GM18858 (cell line): Measurements from ENCODE around the gene NCKAP5.
"Not testable (repeated sequence)": the region's sequence is repeated elsewhere in the genome, so short reads cannot be mapped to it uniquely, and the experiment has no call there.

Experiments
- ATAC-seq: cut with Tn5 transposase; IDR thresholded peaks from one replicate; pipeline ENCODE4 v1.9.1; 2021; ENCODE audit not compliant: unreplicated experiment

The NCKAP5 gene

DNA sequence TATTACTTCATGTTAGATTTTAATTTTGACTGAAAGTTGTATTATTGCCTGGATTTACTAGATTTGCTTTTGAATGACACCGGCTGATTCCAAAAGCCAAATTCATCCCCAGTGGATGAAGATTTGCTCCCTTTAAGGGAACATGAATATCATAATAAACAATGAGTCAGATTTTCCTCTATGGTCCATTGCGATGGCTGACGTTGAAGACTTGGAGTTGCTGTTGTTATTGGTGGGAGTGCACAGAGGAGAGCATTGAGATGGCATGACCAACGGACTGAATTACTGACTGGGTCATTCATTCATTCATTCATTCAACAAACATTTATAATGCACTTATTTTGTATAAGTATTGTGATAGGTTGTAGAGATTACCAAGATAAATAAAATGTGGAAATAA lies 864.9 kb downstream of the NCKAP5 start:
- ATAC-seq, result no peak

DNA sequence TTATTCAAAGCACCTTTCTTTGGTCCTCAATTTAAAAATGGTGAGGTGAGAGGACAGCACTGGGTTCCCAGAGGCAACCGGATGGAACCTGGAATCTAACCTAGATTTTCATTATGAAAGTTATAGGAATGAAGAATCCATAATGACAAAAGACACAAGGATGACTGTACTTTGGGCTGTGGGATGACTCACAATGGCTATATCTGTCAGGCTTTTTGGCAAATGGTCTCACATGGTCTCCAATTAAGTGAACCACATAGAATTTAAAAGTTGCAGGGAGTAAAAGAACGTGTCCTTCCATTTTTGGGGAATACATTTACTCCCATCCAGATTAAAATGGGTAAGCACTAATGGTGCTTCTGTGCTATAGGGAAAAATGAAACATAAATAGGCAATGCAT lies 866.5 kb downstream of the NCKAP5 start:
- ATAC-seq, result no peak

DNA sequence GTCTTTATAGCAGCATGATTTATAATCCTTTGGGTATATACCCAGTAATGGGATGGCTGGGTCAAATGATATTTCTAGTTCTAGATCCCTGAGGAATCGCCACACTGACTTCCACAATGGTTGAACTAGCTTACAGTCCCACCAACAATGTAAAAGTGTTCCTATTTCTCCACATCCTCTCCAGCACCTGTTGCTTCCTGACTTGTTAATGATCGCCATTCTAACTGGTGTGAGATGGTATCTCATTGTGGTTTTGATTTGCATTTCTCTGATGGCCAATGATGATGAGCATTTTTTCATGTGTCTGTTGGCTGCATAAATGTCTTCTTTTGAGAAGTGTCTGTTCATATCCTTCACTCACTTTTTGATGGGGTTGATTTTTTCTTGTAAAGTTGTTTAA lies 868.5 kb downstream of the NCKAP5 start:
- ATAC-seq, result not testable (repeated sequence)

DNA sequence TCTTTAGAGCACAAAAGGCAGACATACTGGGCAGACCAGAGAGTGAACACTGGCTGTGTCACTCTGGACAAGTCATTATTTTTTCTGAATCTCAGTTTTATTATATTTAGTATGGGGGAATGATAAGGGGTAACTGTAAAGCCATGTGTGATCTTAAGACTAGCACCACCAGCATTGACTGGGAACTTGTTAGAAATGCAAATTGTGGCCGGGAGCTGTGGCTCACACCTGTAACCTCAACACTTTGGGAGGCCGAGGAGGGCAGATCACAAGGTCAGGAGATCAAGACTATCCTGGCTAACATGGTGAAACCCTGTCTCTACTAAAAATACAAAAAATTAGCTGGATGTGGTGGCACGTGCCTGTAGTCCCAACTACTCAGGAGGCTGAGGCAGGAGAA lies 869.9 kb downstream of the NCKAP5 start:
- ATAC-seq, result not testable (repeated sequence)

DNA sequence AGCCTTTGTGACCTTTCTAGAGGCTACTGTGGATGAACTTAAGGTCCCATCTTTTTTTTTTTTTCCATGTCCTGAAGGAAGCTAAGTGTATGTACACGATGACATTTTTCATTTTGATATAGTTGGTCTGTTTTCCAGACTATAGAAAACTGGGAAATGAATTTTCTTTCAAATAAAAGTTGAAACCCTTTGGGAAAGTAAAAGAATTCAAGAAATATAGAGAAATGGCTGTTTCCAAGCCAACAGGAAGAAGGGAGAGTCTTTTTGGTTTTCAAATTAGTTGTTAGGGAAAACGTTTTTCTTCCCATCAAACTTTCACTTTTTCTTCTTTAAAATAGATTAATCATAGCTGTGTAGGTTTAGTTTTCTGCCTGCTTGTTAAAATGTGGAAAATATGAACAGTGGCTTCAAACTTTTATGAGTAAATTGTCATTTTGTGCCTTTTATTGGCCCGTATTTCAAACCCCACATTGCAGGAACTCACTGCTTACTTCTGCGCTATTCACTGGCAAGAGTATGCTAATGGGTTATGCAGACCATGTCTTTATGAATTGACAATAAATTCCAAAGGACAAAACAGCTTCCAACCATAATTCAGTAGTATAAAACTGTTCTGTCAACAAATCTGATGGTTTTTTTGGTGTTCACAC lies 870.6 kb downstream of the NCKAP5 start:
- no peak for ATAC-seq

DNA sequence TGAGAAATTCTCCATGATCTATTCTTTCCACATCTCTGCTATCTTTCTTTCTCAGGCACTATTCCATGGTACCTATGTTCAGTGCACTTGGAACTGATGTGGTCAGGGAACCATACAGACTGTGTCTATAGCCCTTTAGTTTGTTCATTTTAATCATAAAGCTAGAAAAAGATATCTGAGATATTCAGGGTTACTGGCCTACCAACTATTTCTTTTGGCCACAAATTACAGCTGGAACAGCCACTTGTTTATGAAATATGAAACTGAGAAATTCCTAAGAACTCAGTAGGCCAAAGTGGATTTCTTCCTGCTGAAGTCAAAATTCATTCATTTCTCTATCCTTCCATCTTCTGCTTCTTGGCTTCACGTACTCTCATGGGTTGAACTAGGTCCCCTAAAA lies 875.4 kb downstream of the NCKAP5 start:
- no peak for ATAC-seq

DNA sequence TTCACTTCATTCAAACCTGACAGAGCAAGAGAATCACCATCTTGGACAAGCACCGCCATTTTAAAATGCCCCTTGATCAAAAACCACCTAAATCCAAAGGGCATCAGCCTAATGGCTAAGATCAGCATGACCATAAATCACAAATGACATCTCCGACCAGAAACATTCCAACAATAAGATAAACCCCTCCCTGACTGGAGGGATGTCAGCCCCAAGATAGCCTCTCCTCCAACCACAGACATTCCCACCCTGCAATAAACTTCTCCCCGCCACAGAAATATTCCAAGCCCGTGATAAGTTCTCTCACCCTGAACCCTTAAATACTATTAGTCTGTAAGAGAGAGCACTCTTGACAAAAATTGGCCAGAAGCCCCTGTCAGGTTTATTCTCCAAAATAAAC lies 876.7 kb downstream of the NCKAP5 start:
- no peak for ATAC-seq

DNA sequence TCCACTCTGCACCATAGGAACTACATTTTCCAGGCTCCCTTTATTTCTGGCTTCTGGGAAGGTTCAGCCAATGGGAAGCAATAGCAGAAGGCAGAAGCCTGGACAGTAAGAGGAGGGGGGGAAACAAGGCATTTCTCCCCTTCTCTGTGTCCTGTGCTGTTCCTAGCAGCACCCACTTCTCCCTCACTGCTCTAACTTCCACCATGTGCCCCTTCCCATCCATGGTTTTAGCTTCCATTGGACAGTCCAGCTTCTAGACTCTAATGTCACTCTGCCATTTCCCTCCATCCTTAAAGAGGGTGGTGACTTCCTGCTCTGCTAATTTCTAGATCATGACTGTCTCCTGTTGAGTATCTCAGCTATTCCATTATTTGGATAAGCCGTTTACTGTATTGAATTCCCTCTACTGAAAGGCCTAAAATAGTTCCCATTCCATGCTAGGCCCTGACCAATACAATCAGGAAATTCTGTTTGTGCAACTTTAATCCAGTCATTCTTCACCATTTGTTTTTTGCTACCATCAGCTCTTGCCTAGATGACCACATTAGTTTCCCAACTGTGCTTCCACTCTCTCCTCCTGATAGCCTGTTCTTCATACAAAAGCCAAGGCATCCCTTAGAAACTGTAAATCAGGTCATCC lies 877.5 kb downstream of the NCKAP5 start:
- no peak for ATAC-seq

DNA sequence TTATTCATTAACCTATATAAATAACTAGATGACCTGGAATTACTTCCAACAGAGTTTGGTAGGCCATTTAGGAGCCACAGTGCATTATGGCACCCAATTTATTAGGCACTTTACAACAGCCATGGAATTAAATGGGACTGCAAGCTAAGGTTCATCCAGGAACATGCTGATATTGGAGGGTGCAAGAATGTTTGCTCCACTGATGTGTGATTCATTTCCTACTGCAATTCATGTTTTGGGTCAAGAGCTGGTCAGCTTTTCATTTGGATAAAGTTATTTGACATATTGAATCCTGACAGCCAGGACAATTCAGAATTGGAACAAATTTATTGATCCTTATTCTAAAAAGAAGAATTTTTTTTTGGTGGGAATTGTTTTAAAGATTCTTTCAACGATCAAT lies 886.5 kb downstream of the NCKAP5 start:
- no peak for ATAC-seq

DNA sequence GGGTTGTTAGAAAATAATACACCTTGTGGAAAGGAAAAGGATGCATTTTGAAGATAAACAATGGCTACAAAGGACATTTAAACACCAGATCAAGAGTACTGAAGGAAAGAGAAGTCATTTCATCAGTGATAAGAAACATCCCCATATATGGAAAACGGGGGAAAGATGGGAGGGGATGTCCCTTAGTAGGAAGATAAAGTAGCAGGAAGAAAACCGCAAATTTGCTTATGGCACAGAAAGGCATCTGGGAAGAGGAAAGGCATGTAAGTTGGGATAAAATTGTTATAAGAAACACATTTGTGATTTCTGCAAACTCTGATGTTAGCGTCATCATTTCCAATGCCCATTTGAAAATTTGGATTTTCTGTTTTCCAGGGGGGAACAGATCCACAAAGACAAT lies 887.7 kb downstream of the NCKAP5 start:
- no peak for ATAC-seq

DNA sequence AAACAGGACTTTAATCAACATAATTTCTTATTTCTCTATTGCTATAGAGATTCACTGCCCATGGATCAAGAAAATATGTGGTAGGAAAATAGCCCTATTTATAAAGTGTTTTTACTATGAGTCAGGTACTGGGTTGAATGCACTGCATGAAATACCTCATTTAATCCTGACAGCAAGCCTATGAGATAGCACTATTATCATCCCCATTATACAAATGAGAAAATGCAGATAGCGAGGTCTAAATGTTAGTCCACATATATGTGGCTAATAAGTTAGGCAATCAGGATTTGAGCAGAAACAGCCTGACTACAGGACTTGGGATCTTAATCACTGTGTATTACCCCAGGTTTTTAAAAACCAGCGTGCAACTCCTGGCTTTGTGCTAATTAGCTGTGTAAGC lies 889.8 kb downstream of the NCKAP5 start:
- no peak for ATAC-seq

DNA sequence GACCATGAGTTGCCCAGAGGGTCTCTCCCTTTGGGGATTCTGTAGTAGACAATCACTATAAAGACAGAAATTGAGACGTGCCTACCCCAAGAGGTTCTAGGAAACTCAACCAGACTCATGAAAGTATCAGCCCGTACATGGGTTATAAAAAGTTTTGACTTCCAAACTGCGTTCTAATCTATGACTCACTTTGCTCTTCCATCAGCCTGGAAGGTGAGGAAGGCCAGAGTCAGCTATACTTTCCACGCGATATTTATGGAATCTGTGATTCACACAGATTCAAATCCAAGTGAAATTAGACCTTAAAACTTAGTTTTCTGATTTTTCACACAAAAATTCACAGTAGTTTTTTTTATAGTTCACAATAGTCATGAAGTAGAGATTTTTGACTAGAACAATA lies 890.6 kb downstream of the NCKAP5 start:
- ATAC-seq, result no peak

DNA sequence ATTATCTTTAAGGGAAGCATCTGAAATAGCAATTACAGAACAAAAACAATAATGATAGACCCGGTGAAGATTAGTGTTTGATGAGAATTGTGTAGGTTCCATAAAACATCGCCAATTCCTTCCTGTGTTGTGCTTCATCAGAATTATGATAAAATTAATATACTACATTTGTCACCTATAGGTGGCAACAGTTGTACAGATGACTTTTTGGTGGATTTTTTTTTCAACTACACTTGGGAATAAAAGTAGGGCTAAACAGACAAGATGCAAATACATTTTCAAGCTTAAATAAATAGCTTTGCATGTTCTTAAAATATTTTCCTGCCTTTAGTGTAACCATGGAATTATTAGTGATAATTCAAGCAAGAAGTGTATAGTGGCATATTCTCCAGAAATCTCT lies 891.3 kb downstream of the NCKAP5 start:
- no peak for ATAC-seq

DNA sequence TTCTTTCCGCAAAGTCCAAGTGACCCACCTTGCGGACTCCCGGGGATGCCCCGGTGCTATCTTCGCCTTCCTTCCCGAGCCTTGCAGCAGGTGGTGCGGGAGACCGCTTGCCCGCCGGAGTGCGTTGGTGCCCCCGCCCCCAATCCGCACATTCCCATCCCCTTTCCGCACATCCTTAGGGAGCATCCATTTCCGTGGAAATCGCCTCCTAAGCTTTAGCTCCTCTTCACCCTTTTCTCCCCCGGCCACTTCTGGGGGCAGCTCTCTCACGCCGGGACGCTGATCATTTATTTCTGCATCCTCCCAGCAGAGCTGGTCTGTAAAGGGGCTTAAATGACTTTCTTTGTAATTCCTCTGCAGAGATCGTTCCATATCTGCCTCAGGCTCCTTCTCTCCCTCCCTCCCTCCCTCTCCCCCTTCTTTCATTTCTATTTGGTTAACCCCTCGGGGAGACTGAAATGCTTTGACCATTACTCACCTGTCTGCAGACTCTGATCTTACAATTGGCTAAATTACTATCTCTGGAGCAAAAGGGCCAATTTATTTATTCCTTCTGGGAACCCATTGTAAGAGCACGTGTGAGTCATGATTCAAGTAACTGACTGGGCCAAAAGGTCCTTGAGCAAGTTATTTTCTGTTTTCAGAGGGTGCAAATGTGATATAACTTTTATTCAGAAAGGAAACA lies 897.0 kb downstream of the NCKAP5 start:
- no peak for ATAC-seq

DNA sequence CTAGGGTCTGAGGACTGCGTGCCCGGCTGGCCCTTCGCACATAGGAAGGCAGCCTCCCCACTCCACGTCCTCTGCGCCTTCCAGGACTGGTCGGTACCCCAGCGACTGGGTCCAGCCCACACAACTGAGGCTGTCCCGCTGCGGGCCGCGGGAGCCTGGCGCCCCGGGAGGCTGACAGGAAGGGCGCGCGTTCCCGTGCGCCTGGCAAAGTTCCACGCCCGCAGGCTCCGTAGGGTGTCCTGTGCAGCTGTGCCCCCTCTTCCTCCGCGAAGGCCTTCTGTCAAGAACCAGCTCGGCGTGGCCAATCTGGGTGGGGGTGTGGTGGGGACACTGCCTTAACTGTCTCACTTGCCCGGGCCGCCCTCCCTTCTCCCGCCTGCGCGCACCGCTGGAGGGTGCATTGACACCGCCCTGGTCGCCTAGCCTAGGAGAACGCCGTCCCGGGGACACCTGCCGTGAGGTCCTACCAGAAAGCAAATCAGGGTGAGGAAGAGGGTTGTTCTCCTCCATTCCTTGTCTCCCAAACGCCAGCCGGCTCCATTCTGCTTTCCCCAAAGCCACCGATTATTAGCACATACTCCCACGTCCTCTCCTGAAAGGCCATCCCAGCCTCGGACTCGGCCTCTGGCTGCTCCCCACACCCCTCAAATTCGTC lies 897.6 kb downstream of the NCKAP5 start:
- no peak for ATAC-seq

DNA sequence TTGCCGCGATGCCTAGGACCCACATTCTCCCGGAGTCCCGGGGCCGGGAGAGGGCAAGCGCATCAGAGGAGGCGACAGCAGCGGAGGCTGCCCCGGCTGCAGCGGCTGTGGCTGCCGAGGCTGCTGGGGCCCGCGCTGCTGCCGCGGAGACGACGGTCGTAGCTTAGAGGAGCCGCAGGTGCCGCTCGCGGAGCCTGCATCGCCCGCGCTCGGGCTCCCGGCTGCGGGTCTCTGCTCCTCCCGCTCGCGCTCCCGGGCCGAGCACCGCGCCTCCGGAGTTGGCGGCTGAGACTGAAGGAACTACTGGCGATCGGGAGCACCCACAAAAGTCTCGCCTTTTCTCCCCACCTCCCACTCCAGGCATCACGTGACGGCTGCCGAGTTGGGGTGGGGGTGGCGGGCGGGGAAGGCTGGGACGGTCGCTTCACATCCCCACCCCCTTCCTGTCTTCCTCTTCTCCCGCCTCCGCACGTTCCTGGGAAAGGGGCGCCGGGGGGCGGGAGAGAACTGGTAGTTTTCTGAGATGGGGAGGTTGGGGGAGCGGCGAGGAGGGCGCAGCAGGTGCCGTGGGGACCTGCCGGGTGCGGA lies 898.3 kb downstream of the NCKAP5 start, which contains the start of gene LYPD1:
LYPD1 (minus strand) TSS at position 298 of the 588 bp plus-strand sequence; CDS start at position 25, 273 bp downstream.
- ATAC-seq, result no peak

DNA sequence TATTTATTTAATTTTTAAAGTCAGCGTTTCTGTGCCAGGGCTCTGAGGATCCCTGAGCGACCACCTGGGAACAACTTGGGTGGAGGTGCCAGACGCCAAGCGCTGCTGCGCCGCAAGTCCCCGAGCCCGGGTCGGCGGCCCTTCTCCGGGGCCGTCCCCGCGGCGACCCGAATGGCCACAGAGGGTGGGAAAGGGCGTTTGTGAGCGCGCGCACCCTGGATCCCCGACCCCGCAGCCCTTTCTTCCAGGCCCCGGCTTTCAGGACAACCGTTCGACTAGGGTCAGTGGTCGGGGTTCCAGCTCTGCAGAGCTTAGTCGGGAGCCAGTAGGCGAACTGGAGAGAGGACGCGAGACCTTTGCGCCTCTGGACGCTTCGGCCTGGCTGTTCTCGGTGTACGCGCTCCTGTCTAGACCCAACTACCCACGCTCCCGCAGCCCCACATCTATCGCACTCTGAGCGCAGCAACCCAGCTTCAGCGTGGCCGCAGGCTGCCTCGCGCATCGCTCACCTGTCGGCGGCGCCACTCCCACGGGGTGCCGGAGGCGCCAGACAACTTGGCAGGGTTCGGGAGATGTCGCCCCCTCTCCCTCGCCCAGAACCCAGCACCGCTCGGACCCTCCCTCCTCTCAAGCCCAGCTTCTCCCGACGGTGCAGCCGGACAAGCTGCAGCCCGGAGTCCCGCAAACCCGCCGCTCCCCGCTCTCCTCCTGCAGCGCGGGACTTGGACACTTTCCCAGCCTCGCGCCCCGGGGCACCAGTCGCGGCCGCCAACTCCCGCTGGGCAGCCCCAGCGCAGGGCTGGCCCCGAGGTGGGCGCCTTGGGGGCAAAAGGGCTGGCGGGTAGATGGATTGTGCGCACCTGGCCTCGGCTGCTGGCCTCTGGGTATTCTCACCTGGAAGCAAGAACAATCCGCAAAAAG lies 899.0 kb downstream of the NCKAP5 start:
- no peak for ATAC-seq

DNA sequence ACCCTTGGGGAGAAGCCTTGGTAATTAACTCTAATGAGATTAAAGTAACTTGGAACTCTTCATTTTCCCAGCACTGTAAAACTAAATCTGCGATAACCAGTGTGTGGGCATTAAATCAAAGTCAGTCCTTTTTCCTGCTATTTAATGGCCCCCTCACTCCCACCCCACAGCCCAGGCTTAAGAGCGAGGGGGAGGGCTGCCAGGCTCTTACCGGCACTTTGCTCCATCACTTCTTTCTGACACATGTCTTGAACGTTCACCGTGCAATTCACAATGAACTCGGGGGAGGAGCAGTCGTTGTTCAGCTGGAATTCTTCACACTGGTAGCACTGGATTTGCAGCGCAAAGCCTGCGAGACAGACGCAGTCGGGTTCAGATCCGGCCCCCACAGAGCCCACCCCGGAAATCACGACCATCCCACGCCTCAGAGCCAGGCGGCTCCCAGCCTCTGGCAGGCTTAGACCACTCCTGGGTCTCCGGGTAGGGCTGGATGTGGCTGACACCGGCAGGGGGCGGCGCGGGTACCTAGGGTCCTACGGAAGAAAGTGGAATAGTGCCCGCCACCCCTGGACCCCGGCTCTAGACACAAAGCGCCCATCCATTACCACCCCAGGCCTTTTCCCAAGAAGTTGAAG lies 900.0 kb downstream of the NCKAP5 start:
- no peak for ATAC-seq

DNA sequence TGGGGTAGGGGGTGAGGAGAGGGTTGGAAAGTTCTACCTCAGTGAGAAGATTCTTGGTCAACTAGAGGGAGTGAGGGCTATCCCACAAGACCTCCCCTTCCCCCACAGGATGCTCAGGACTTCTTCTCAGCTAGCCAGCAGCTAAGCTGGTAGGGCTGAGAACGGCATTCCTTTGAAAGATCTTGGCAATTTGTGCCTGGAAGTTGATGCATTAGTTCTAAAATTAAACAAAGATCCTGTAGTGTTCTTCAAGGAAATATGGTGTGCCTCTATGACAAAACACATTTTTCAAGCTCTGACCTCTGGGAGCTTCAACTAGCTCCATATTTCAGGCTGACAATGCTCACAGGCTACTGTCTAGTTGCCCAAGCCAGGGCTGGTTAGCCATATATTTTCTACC lies 900.6 kb downstream of the NCKAP5 start:
- ATAC-seq, result no peak
